Neural cell (in vitro differentiated cells): ENCODE data around the gene MYO1D. TPM values are rescaled to one million over a fixed set of nuclear protein-coding genes. Genes with fewer than 3 reads are reported as not detected.

ENCODE experiments used
- H2AFZ ChIP-seq: fragments of 200-600, 300-800 bp; sonication (generic), shearing (Covaris generic); 2 replicates; pipeline ENCODE4 v1.6.0; 2014; ENCODE audit warnings: low read depth, mild to moderate bottlenecking, antibody characterized with exemption, low read length, moderate library complexity
- H3F3A ChIP-seq: fragments of 200-600 bp; shearing (Covaris generic); 2 replicates; pipeline ENCODE4 v1.6.1; 2016; ENCODE audit warnings: mild to moderate bottlenecking, moderate library complexity, mixed read lengths, antibody characterized with exemption, low read length; ENCODE audit not compliant: insufficient read depth, poor library complexity, severe bottlenecking
- H3K27ac ChIP-seq: fragments of 200-600, 300-800 bp; sonication (generic), shearing (Covaris generic); 2 replicates; pipeline ENCODE4 v1.5.1; 2014; ENCODE audit warnings: mild to moderate bottlenecking, low read length, moderate library complexity
- H3K27me3 ChIP-seq: fragments of 300-800, 200-600 bp; sonication (generic), shearing (Covaris generic); 2 replicates; pipeline ENCODE4 v1.6.0; 2014; ENCODE audit warnings: mild to moderate bottlenecking, low read depth, low read length, moderate library complexity; ENCODE audit not compliant: insufficient read depth
- H3K36me3 ChIP-seq: fragments of 300-800, 200-600 bp; sonication (generic), shearing (Covaris generic); 2 replicates; pipeline ENCODE4 v1.5.1; 2014; ENCODE audit warnings: mild to moderate bottlenecking, antibody characterized with exemption, low read length, moderate library complexity; ENCODE audit not compliant: insufficient read depth
- H3K4me2 ChIP-seq: fragments of 300-800, 200-600 bp; sonication (generic), shearing (Covaris generic); 2 replicates; pipeline ENCODE4 v1.6.0; 2014; ENCODE audit warnings: mild to moderate bottlenecking, low read length
- H3K4me3 ChIP-seq: fragments of 300-800, 200-600 bp; sonication (generic), shearing (Covaris generic); 2 replicates; pipeline ENCODE4 v1.5.1; 2014; ENCODE audit warnings: mild to moderate bottlenecking, low read length, moderate library complexity
- H3K79me2 ChIP-seq: fragments of 200-600 bp; shearing (Covaris generic); replicated peaks from 2 replicates; pipeline ENCODE4 v1.6.0; 2014; ENCODE audit warnings: mild to moderate bottlenecking, low read length, moderate library complexity; ENCODE audit not compliant: insufficient read depth
- H3K9ac ChIP-seq: fragments of 300-800, 200-600 bp; sonication (generic), shearing (Covaris generic); 2 replicates; pipeline ENCODE4 v1.6.1; 2016; ENCODE audit warnings: mild to moderate bottlenecking, low read length, mixed read lengths
- H3K9me2 ChIP-seq: fragments of 200-600 bp; shearing (Covaris generic); 2 replicates; pipeline ENCODE4 v1.6.1; 2016; ENCODE audit warnings: mild to moderate bottlenecking, low read length, mixed read lengths; ENCODE audit not compliant: insufficient read depth
- H3K9me3 ChIP-seq: fragments of 200-600, 300-800 bp; sonication (generic), shearing (Covaris generic); 2 replicates; pipeline ENCODE4 v1.6.1; 2016; ENCODE audit warnings: mild to moderate bottlenecking, mixed run types, low read length, moderate library complexity, mixed read lengths
- H4K20me1 ChIP-seq: fragments of 200-600 bp; shearing (Covaris generic); 2 replicates; pipeline ENCODE4 v1.6.1; 2016; ENCODE audit warnings: mild to moderate bottlenecking, mixed run types; ENCODE audit not compliant: insufficient read depth
- CTCF ChIP-seq: fragments of 450-650 bp; IDR thresholded peaks from 2 replicates; pipeline ENCODE4 v1.5.1; 2014; ENCODE audit warnings: antibody characterized with exemption, mild to moderate bottlenecking, moderate library complexity; ENCODE audit not compliant: poor library complexity, severe bottlenecking
- EP300 ChIP-seq: fragments of 450-650 bp; conservative IDR thresholded peaks from 2 replicates; pipeline ENCODE4 v1.6.1; 2014; ENCODE audit warnings: antibody characterized with exemption, mild to moderate bottlenecking, moderate library complexity; ENCODE audit not compliant: poor library complexity, severe bottlenecking
- EZH2 ChIP-seq: fragments of 200-600, 300-800 bp; shearing (Covaris generic), sonication (generic); IDR thresholded peaks from 2 replicates; pipeline ENCODE4 v1.6.1; 2014; ENCODE audit warnings: antibody characterized with exemption, low read length, borderline replicate concordance, mild to moderate bottlenecking; ENCODE audit not compliant: insufficient read depth, poor library complexity, severe bottlenecking
- MXI1 ChIP-seq: fragments of 450-650 bp; conservative IDR thresholded peaks from 2 replicates; pipeline ENCODE4 v1.6.1; 2014; ENCODE audit warnings: antibody characterized with exemption, mild to moderate bottlenecking; ENCODE audit not compliant: poor library complexity, severe bottlenecking
- POLR2AphosphoS5 ChIP-seq: IDR thresholded peaks from 2 replicates; pipeline ENCODE4 v1.6.1; 2012
- RAD21 ChIP-seq: fragments of 450-650 bp; conservative IDR thresholded peaks from 2 replicates; pipeline ENCODE4 v1.6.1; 2014; ENCODE audit warnings: antibody characterized with exemption, mild to moderate bottlenecking, moderate library complexity
- REST ChIP-seq: IDR thresholded peaks from 2 replicates; pipeline ENCODE4 v1.6.1; 2012; ENCODE audit warnings: borderline replicate concordance
- SMC3 ChIP-seq: fragments of 450-650 bp; conservative IDR thresholded peaks from 2 replicates; pipeline ENCODE4 v1.6.1; 2014; ENCODE audit warnings: antibody characterized with exemption, mild to moderate bottlenecking, moderate library complexity; ENCODE audit not compliant: poor library complexity
- TAF1 ChIP-seq: IDR thresholded peaks from 2 replicates; pipeline ENCODE4 v1.6.1; 2012; ENCODE audit warnings: low read depth
- polyA plus RNA-seq: library from polyadenylated mRNA; depleted of rRNA; stranded (reverse); fragments of >200 nt; gene quantifications from 2 replicates; pipeline ENCODE4 v1.2.3, GENCODE V29; 2014

The MYO1D gene
- polyA plus RNA-seq, 1 donor from 2014 or later, result 10.7 TPM

- Histone ChIP-seq H3K9me3 (no peaks in the 10 kb centered on the region), H3K79me2 (no peaks in the 10 kb centered on the region), H3K4me2 (no peak overlapping the region), H3F3A (no peaks in the 10 kb centered on the region), H3K9ac (no peak overlapping the region), H3K9me2 (no peaks in the 10 kb centered on the region), H3K4me3 (no peak overlapping the region), H3K36me3 (no peaks in the 10 kb centered on the region), H3K27me3 (no peaks in the 10 kb centered on the region), H3K27ac (no peak overlapping the region), H2AFZ (no peak overlapping the region), H4K20me1 (no peaks in the 10 kb centered on the region)
- TF ChIP-seq EP300 (no peak), MXI1 (no peak), TAF1 (no peak), CTCF (no peak), RAD21 (no peak), SMC3 (no peak), EZH2 (no peak)
Observed at GRCh38 chr17:32802306-32802705, 74.6 kb downstream of the MYO1D start.

GRCh38 chr17:32801641-32802040, 75.3 kb downstream of the MYO1D start:
- H2AFZ ChIP-seq, result no peak overlapping the region
- H3K36me3 ChIP-seq, result no peaks in the 10 kb centered on the region
- no peaks in the 10 kb centered on the region for H3F3A ChIP-seq
- H3K9ac ChIP-seq, result no peak overlapping the region
- H3K9me2 ChIP-seq, result no peaks in the 10 kb centered on the region
- H3K4me3 ChIP-seq, result no peak overlapping the region
- no peak for TF ChIP-seq MXI1
- no peak for TF ChIP-seq TAF1
- no peak for TF ChIP-seq EP300
- no peak overlapping the region for H3K27ac ChIP-seq
- H3K79me2 ChIP-seq, result no peaks in the 10 kb centered on the region
- no peaks in the 10 kb centered on the region for H3K9me3 ChIP-seq
- no peaks in the 10 kb centered on the region for H4K20me1 ChIP-seq
- H3K4me2 ChIP-seq, result no peak overlapping the region
- H3K27me3 ChIP-seq, result no peaks in the 10 kb centered on the region

- Histone ChIP-seq H3K9ac (no peak overlapping the region), H3K36me3 (no peaks in the 10 kb centered on the region), H3K79me2 (no peaks in the 10 kb centered on the region), H3K4me3 (no peak overlapping the region), H3K27me3 (no peaks in the 10 kb centered on the region), H4K20me1 (no peaks in the 10 kb centered on the region), H2AFZ (no peak overlapping the region), H3K9me2 (no peaks in the 10 kb centered on the region), H3K27ac (no peak overlapping the region), H3K4me2 (no peak overlapping the region), H3F3A (no peaks in the 10 kb centered on the region), H3K9me3 (no peaks in the 10 kb centered on the region)
- no peak for TF ChIP-seq POLR2AphosphoS5
- no peak for TF ChIP-seq EP300
- no peak for TF ChIP-seq TAF1
- TF ChIP-seq CTCF, result no peak
- no peak for TF ChIP-seq EZH2
- no peak for TF ChIP-seq MXI1
- TF ChIP-seq REST, result no peak
- no peak for TF ChIP-seq SMC3
- TF ChIP-seq RAD21, result no peak
Observed at GRCh38 chr17:32801193-32801592, 75.7 kb downstream of the MYO1D start.
